Limb (tissue), 2 donors: ENCODE data around the gene PRR12.

ENCODE experiments used
- DNase-seq, 2 donors: peaks; one replicate each; pipeline ENCODE4 v3.0.0-alpha.2; 2016; ENCODE audit errors: extremely low spot score in 2 of 2

PRR12 gene, protein sequence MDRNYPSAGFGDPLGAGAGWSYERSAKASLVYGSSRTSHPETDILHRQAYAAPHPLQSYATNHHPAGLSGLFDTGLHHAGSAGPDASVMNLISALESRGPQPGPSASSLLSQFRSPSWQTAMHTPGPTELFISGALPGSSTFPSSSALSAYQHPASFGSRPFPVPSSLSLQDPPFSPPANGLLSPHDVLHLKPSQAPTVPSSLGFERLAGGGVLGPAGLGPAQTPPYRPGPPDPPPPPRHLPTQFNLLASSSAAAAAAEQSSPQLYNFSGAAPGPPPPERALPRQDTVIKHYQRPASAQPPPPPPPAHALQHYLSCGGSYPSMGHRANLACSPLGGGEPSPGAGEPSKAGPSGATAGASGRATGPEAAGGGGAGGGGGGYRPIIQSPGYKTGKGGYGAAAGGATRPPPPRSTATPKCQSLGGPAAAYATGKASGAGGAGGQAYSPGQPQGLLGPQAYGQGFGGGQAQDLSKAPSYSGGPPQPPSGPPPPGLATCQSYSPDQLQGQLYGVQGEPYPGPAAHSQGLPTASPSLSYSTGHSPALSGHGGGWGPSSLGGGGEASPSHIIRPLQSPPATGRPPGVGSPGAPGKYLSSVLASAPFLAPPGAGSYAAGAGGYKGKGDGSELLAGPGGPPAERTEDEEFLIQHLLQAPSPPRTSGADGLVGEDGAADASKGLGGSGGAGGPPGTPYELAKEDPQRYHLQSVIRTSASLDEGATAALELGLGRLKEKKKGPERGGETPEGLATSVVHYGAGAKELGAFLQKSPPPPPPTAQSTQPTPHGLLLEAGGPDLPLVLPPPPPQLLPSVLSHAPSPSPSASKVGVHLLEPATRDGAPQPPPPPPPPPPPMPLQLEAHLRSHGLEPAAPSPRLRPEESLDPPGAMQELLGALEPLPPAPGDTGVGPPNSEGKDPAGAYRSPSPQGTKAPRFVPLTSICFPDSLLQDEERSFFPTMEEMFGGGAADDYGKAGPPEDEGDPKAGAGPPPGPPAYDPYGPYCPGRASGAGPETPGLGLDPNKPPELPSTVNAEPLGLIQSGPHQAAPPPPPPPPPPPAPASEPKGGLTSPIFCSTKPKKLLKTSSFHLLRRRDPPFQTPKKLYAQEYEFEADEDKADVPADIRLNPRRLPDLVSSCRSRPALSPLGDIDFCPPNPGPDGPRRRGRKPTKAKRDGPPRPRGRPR (N-terminal part only)

DNA sequence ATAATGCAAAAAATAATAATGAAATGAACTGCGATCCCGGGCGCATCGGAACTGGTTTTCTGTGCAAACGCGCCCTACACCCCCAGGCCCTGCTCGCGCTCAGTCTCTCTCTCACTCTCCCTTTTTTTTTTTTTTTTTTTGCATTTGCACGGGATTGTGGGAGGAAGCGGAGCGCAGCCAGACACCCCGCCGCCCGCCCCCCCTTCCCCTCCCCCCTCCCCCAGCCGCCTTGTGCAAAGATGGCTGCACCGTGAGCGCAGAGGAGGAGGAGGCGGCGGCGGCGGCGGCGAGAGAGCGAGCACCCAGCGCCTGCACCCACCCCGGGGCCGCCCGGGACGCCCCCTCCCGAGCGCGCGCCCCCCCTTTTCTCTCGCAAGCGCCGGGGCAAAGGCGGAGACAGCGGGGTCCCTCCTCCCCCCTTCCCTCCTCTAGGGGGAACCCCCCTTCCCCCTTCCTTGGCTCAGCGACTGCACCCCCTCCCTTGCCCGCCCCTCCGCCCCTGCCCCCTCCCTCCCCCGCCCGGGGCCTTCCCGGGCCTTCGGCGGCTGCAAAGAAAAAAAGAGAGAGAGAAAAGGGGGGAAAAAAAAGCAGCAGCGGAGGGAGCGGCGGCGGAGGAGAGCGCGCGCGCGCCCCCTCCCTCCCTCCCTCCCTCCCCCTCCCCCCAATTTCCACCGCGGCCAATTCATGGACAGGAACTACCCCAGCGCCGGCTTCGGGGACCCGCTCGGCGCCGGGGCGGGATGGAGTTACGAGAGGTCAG lies at the start of gene PRR12:
TSS of gene PRR12 (plus strand) at position 212 of the 760 bp plus-strand sequence. CDS start at position 685, 473 bp downstream.
- DNase-seq = peak; percentile 73 to 90

DNA sequence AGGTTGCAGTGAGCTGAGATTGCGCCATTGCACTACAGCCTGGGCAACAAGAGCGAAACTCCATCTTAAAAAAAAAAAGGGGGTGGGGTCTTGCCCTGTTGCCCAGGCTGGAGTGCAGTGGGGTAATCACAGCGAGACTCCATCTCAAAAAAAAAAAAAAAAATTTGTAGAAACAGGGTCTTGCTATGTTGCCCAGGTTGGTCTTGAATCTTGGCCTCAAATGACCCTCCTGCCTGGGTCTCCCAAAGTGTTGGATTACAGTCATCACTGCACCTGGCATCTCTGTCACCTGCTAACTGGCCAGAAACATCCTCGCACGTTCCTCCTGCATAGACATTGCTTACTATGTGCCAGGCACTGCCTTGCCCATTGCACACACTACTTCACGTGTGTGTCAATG lies 49.1 kb upstream of the PRR12 start:
- DNase-seq = no peak

DNA sequence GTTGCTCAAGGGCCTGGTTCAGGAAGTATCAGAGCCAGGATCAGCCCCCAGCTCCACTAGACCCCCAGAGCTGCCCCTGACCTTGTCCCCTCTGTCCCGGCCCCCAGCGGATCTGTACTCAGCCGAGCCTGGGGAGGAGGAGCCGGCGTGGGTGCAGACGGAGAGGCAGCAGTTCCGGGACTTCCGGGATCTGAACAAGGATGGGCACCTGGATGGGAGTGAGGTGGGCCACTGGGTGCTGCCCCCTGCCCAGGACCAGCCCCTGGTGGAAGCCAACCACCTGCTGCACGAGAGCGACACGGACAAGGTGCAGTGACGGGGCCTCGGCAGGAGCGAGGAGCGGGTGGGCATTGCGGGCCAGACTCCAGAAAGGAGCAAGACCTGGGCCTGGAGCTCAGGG lies 48.5 kb upstream of the PRR12 start:
- DNase-seq = no peak

DNA sequence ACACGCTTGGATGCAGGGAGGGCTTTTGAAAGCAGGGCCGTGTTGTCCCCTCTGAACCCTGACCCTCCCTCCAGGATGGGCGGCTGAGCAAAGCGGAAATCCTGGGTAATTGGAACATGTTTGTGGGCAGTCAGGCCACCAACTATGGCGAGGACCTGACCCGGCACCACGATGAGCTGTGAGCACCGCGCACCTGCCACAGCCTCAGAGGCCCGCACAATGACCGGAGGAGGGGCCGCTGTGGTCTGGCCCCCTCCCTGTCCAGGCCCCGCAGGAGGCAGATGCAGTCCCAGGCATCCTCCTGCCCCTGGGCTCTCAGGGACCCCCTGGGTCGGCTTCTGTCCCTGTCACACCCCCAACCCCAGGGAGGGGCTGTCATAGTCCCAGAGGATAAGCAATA lies 48.0 kb upstream of the PRR12 start:
- DNase-seq = no peak

DNA sequence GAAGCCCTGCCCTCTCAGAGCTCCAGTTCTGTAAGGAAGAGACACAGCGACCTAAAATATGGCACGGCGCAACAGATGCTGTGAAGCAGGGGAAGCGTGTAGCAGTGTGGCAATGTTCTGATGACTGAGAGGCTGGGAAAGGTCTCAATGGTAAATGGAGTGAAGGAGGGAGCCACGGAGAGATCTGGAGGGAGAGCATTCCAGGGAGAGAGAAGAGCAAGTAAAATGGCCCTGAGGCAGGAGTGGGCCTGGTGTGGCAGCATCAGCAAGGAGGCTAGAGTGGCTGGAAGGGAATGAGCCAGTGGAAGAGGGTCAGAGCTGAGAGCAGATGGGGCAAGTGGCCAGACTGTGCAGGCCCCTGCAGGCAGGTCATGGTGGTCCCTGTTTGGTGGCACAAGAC lies 46.8 kb upstream of the PRR12 start:
- DNase-seq = no peak

DNA sequence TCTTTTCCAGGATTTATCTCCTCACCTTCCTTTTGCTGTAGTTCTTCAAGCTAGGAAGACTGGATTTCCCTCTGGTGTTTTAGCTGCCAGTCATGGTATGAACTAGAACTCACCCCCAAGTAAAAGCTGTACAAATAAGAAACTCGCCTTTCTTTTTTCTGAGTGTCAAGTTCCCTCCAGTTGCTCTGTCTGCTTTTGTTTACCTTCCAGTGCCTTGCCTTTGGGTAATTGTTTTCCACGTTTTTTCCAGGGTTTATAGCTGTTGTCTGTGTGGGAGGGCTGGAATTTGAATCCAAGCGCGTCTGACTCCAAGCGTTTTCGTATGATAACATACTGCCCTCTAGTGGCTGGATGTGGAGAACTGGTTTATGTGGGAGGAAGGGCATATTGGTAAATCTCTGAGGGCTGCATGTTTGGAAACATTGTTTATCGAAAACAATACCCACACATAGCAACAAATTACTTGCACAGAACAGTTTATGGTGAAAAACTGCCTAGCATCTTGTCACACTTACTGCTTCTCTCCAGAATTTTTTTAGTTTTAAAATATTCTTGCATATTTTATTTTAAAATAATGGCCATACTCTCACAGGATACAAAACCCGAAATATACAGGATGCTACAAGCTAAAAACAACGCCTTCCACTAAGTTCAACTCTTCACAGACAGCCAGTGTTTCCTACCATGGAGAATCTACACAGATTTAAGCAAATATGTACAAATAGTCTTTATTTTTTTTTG lies 44.0 kb upstream of the PRR12 start:
- DNase-seq = peak; percentile 82 to 92

DNA sequence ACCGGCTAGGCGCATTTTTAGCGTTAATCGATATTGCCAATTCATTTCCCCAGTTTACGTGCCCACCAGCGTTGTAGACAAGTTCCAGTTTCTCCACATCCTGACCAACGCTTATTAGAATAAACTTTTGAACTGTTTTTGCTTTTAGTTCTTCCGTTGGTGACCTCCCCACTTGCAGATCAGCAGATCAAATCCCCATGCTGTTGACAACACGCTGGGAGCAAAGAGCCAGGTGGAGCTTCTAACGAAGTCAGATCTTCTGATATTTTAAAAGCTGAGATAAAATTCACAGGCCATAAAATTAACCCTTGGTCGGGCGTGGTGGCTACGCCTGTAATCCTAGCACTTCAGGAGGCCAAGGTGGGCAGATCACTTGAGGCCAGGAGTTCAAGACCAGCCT lies 41.9 kb upstream of the PRR12 start:
- no peak for DNase-seq

DNA sequence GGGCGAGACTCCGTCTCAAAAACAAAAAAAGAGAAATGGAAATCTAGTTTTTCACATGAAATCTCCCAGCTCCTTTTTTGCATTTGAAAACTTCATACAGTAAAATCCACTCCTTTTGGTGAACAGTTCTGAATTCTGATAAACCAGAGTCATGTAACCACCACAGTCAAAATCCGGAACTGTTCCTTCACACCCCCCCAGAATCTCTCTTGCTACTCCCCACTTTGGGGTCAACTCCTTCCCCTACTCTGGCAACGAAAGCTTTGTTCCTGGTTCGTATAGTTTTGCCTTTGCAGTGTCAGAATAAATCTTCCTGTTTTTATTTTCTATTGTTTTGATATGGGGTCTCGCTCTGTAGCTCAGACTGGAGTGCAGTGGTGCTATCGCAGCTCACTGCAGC lies 39.5 kb upstream of the PRR12 start:
- DNase-seq = no peak

DNA sequence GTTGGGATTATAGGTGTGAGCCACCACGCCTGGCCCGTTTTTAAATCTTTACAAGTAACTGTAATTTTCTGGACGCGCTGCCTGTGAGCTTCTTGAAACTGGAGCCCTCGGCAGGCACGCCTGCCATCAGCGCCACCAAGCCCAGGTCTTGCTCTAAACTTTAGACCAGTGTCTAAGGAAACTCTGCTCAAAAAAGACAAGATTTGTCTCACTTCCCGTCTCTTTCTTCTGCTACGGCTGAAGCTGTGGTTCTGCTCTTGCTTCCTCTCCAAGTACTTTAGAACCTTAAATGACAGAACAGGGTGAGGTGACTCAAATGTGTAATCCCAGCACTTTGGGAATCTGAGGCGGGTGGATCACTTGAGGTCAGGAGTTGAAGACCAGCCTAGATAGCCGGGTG lies 38.2 kb upstream of the PRR12 start:
- DNase-seq = no peak

DNA sequence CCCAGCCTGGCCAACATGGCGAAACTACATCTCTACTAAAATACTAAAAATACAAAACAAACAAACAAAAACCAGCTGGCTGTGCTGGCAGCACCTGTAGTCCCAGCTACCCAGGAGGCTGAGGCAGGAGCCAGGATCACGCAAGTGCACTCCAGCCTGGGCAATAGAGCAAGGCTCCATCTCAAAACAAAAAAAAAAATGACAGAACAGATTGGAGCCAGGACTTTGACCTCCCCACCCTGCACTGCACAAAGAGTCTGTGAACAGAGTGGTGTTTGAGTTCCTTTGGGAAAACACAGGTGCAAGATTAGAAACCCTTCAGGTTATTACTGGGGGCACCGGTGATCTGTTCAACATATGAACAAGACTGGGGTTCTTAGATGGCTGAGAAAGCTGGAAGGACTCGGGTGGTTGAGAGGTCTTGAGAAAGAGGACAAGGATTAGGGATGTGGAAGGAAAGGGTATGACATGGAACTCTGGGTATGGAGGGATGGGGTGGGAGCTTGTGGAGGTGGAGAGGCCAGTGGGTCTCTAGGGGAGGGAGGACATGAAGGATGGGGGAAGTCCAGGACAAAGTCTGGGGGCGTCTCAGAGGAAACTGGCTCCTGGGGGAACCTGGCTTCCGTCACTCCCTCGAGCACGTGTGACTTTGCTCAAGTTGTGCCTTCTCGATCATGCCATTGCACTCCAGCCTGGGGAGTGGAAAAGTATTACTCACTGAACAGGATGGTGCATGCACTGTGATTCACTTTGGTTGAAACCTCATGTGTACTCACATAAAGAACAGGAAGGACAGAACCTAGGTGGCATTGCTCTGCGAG lies 37.3 kb upstream of the PRR12 start:
- DNase-seq = no peak

DNA sequence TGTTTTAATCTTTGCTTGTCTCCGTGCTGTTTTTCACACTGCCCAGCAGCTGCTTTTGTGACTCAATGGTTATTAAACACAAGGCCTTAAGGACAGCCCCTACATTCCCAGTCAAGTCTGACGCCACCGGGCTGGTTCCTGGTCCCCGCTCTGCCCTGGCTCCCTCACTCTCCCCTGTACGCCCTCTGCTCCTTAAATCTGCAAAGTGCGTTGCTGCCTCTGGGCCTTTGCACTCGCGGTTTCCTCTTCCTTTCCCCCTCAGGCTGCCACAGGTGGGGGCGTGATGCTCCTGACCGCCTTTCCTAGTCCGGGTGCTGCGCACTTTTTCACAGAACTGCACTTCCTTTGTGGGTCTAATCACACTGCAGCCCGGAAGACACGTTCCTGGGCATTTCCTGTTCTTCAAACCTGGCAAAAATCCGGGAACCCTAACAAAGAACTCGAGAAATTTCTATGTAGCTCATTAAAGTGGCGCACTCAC lies 36.2 kb upstream of the PRR12 start:
- no peak for DNase-seq

DNA sequence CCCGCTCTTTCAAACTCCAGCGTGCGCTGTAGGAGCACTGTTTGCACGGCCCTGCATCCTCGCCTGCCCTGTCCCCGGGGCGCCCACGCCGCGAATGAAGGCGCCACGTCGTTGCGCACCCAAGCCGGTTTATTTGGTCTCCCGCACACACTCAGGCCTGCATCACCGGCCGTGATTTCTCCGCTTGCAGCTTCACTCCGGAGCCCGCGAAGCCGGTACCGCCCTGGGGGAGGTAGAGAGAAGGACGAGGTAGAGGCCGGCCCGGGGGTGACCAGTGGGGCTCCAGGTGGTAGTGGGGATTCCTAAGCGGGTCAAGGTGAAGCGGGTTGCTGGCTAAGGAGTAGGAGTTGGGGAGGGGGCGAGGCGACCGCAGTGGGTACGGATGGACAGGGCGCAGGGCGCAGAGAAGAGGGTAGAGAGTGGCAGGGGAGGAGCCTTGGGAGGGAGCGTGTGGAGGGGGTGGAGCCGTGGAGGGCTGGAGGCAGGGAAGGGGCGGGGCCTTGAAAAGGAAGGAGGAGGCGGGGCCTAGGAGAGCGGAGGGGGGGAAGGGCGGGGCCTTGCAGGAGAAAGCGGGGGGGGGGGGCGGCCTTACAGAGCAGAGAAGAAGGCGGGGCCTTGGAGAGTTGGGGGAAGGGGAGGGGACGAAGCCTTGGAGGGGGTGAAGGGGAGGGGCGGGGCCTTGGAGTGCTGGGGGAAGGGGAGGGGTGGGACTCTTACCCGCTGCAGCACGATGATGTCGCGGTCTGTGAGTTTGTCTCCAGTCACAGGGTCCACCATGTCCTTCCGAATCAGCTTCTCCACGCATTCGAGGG lies 35.2 kb upstream of the PRR12 start:
- DNase-seq = peak; percentile 42 to 84

DNA sequence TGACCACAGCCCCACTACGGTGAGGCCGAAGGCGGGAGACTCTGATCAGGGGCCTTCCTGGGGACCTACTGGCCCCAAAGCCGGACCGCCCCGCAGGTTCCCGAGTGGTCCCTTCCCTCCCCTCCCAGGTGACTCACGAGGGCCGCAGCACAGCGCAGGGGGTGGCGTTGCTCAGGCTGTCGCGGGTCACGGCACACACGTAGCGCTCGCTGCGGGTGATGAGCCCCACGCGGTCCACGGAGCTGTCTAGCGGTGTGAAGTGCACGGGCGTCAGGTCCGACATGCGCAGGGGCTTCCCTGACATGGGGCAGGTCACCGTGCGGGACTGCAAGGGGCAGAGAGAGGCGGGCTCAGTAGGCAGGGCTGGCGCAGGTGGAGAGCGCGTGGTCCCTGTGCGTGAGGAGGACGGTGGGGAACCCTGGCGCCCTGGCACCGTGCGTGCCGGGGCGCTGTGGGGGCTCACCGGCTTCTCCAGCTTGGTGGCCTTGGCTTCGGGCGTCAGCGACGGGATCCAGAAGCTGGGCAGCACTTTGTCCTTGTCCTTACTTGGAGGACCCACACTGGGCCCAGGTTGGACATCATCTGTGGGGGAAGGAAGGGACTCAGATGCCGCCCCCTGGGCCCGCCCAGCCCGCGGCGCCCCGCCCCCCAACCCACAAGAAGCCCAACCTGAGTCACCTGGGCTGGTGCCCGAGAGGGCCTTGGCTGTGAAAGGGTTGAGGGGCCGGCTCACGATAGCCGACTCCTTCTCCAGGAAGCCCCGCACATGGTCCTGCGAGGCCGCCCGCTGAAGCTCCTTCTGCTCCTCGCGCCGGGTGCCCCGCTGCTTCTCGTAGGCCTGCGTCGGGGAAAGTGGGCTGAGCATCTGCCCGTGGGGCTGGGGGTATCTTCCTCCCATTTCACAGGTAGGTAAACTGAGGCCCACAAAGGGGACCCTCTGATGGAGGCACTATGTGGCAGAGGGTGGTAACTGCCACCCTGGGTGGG lies 34.3 kb upstream of the PRR12 start:
- DNase-seq = no peak

DNA sequence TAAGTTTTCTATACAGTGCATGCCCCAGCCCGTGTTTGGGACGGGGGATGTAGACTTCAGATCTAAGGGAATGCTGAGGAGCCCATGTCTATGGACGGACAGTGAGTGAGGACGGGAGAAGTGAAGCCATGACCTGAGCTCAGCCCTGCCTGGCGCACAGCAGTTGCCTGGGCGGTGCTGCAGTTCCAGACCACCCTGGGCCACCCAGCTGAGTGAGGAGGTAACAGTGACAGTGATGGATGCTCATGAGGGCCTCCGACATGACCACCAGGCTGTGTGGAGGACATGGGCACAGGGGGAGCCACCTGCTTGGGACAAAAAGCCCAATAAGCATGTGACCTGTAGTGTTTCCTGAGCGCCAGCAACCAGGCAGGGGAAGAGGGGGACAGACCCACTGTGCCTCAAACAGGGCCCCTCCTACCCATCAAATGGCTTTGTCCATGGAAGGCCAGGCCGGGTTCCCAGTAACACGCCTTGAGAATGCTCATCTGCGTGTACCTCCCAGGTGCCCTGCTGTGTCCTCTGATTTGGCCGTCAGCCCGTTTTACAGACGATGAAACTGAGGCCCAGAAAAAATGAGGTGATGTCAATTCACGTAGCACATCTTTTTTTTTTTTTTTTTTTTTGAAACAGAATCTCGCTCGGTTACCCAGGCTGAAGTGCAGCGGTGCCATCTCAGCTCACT lies 33.2 kb upstream of the PRR12 start:
- no peak for DNase-seq

DNA sequence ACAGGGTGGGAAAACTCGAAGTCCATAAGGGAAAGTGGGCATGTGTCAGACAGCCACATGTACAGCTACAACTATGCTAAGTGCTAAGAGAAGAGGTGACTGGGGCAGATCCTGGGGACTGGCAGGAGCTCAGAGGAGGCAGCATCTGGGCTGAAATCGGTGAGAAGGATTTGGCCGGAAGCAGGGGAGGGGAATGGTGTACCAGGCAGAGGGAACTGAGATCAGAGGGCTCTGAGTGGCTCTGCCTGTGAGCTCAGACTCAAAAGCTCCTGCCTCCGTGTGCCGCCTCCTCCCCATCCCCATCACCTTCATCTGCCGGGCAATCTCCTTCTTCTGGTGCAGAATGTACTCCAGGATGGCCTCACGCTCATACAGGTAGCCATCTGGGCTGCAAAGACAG lies 32.4 kb upstream of the PRR12 start:
- DNase-seq = no peak

DNA sequence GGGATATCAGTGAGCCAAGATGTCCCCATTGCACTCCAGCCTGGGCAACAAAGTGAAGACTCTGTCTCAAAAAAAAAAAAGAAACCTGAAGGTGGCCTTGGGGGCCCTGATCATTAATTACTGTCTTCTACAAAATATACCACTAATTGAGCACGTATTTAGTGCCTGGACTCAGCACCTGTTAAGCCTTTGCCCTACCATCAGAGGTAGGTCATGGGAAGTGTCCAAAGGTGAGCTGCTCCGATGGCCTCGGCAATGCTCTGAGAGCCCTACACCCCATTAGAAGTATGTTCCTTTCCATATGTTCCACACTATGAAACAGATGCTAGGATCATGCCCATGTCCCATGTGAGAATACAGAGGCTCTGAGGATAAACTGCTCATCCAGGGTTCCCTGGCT lies 31.5 kb upstream of the PRR12 start:
- DNase-seq = no peak

DNA sequence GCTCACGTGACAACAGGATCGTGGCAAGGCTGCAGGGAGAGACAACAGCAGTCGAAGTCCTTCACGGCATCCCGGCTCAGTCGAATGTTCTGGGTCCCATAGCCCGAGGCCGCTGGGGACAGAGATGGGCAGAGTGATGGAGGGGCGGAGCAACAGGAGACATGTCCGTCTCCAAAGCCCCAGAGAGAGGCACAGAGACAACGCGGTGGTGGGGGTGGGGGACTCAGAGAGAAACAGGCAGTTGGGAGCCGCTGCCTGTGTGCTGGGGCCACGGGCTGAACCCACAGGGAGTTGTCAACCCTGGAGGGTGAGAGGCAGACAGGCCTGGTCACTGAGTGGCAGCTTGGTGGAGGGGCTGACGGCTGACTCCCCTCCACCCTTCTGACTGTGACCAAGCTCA lies 31.1 kb upstream of the PRR12 start:
- no peak for DNase-seq
